ENCODE results near the gene NGEF. TPM values are rescaled to one million over a fixed set of nuclear protein-coding genes. Genes with fewer than 3 reads are reported as not detected.

NGEF gene
- polyA plus RNA-seq, 3 donors: 2.7 to 3.9 (median 3.4) TPM

DNA sequence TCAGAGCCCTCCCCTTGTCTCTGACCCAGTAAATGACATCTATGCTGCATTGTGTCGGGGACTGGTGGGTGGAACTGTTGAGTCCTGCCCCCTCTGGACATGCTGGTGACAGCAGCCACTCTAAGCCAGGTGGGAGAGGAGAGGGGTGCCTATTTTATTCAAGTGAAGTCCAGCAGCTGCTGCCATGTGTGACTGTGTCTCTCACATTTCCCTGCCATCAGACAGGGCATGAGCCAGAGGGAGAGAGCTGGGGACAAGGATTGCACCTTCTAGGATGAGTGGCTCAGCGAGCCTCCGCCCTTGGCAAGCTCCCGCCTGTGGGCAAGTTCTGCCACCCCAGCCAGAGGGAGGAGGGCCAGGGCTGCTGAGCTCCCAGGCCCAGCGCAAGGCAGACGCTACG lies 13.7 kb downstream of the NGEF start:
- no peak for DNase-seq

DNA sequence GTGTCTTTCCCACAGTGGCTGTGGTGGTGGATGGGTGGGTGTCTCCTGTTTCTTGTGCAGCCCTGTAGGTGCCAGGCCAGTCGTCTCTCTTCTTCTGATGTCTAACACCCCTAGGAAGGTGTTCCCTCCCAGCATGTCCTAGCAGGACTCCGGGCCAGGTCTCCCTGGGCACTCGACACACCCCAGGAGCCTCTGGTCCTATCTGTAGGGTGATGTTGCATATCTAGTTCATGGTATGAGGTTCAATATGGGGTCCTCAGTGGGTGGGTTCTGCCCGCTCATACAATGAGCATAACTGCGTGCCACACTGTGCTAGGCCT lies 14.4 kb downstream of the NGEF start:
- DNase-seq: no peak

DNA sequence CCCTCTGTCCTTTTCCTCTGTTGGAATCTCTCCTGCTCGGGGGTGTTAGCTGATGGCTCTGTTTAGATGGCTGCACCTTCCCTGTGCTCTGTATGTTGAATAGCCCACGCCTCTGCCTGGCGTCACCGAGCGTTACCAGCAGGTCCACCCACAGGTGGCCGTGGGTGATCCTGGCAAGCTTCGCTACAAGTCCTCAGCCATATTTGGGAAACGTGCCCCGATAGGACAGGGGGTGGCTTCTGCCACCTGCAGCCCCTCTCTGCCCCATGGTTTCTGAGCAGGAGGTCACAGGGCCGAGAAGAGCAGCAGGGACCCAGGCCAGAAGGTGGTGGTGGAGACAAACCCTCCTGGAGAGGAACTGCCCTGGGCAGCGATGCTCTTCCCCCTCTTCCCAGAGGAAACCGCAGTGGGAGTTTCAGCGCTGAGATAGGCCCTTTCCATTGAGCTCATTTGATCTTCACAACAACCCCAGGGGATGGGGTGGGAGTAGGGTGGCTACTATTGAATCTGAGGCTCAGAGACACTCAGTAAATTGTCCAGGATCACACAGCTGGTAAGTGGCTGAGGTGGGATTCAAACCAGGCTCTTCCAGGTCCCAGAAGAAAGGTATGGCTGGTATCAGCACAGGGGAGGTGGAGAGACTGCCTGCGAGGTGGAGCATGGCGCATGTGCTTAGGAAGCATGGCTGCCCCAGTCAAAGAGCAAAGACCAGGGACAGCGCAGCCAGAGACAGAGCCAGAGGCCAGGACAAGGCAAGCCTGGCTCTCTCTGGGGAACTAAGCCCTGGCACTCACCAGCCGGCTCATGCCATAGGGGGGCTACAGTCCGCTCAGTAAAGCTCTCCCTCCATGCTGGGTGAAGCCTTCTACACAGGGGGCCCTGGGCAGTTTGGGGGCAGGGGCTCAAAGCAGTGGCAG lies 15.0 kb downstream of the NGEF start:
- no peak for DNase-seq

DNA sequence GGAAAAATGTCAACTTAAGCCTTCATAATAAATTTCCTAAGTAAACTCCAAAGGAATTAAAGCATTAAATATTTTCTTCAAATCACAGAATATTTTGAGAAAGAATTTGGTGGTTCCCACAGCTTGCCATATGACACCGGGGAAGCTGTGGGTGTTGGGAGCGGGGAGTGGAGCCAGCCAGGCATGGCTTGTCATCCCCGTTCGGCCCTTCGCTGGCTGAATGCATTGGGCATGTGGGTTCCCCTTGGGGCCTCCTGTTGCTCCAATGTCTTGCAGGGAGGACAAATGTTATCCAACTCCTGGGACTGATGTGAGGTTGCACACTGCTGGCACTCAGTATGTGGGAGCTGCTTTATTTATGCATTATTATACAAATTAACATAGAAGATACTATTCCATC lies 18.6 kb downstream of the NGEF start:
- no peak for DNase-seq

DNA sequence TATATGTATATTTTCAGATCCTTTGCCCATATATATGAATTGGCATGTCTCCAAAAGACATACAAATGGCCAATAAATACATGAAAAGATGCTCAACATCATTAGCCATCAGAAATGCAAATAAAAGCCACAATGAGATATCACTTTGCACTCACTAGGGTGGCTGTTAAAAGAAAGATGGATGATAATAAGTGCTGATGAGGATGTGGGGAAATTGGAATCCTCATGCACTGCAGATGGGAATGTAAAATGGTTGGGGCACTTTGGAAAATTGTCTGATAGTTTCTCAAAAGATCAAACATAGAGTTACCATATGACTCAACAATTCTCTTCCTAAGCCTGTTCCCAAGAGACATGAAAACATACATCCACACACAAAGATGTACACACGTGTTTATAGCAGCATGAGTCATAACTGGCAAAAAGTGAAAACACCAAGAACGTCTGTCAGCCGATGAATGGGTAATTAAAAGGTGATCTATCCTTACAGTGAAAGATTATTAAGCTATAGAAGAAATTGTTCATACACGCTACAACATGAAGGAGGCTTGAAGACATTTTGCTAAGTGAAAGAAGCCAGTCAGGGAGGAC lies 19.7 kb downstream of the NGEF start:
- DNase-seq: no peak

DNA sequence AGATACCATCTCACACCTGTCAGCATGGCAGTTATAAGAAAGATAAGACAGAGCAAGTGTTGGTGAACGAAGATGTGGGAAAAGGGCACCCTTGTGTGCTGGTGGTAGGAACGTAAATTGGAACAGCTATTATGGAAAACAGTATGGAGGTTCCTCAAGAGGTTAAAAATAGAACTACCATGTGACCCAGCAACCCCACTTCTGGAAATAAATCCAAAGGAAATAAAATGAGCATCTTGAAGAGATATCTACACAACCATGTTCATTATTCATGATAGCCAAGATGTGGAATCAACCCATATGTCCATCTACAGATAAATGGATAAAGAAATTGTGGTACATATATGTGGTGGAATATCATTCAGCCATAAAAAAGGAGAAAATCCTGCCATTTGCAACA lies 26.9 kb downstream of the NGEF start:
- DNase-seq: no peak

DNA sequence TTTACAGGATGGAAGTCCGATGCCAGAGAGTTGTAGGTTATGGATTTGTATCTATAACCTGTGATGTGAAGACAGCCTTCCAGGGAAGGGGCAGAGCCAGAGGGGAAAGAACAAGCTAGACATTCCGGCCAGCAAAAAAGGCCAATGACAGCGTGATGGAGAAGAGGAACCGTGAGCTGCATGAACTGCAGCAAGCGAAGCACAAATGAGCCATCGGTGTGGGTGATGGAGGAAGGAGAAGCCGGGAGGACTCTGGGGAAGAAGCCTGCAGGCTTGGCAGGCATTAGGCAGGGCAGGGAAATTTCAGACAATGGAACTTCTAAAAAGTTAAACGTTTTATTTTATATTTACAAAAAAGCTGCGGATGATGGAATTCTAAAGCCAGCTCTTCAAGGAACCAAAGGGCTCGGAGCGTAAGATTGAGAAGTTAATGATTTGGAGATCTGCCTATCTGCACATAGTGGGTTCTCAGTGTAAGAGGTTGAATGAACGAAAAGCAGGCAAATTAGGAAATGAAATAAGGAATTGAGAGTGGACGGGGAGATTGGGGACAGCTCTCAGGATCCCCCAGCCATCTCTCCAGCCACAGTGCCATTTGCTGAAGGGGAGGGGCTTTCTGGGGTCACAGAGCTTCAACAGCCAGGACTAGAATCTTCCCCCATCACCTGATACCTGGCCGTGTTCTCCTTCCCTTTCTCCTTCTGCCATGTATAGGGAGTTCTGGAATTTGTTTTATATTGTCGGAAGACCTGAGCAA lies 28.4 kb downstream of the NGEF start:
- DNase-seq: no peak

DNA sequence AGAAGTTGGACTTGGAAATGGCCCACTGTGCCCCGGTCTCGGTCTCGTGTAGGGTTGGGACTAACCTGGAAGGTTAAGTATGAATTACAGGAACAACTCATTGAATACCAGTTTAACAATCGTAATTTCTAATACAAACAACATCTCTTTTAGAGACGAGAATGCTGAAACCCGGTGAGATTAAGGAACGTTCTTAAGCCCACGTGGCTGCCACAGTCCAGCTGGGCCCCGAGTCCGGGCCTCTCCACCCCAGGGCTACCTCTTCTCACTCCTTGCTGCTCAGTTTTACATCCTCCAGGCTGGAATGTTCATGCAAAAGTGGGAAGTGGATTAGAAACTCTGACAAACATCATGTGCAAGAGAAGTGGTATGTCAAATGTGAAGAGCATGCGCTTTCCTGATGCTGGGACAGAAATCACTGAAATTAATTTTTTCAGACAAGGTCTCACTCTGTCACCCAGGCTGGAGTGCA lies 29.4 kb downstream of the NGEF start:
- DNase-seq: no peak

DNA sequence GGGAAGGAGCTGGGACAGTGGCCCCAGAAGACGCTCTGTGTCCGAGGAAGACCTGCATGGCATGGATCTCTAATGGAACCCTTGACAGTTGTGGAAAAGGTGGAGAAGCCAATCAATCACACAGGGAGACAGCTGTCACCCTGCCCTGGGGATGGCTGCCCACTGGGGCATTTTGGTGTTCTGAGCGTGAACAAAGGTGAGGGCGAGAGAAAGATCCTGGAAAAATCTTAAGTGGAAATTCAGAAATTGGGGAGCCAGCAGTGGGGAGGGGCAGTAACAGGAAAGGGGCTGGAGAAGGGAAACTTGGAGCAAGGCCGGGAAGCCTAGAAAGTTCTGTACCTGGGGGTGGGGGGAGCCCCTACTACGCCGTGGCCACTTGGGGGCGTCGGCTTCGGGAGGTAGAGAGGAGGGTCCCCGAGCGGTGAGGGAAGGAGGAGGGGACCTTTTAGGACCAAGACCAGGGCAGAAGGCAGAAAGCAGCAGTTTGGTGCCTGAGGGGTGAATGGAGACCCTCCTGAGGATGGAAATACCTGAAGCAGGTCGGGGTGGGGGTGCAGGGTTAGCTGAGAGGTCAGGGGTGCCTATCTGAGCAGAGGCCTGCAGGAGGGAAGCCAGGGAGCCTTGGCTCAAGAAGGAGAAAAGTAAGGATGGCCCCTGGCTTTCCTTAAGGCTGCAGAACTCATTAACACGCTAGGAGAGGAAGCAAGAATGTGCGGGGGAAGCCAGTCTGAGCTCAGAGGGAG lies 30.0 kb downstream of the NGEF start:
- no peak for DNase-seq

DNA sequence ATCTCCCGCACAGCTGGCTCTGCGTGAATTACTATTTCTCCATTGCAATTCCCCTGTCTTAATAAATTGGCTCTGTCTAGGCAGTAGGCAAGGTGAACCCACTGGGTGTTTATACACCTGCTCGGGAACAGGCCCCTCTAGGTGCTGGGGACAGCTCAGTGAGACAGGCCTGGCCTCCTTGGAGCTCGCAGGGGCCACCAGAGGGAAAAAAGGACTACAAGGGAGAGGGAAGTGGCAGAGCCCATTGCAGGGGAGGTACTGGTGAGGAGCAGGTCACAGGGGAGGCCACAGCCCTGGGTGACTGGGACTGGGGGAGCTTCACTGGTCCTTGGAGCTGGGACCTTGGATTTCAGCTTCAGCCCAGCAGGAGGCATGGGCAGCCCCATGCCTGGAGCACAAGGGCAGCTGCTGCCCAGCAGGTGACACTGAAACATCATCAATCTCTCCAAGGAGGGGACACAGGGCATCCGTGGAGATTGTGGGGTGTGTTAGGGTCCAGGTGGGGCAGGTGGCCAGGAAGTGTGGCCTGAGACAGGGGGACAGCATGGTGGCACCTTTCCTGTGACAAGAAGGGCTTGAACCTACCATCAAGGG lies 31.2 kb downstream of the NGEF start:
- no peak for DNase-seq

DNA sequence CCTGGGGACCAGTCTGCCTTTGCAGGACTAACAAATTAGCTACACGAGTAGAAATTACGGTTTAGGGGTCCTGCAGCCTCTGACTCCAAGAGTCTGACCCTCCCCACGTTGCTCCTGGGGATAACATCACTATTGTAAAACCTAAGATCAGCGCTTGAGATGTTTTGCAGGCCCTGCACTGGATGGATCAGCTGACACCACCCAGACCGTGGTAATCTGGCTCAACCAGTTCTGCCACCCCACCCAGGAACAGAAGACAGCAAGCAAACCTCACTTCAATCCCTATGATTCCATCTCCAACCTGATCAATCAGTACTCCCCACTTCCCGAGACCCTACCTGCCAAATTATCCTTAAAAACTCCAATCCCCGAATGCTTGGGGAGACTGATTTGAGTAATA lies 31.7 kb downstream of the NGEF start:
- no peak for DNase-seq

DNA sequence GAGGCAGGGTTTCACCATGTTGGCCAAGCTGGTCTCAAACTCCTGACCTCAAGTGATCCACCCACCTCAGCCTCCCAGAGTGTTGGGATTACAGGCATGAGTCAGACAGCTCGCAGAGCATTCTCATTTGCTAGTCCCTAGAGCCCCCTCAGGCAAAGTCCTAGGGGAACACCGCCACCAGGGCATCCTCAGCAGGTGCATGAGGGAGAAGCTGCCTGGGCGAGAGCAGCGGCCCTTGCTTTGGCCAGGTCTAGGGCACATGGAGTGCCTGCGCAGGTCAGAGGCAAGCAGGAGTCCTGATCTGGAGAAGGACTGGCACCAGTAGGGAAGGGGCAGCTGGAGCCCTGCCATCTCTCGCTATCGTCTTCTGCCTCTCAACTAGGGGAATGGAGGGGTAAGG lies 32.4 kb downstream of the NGEF start:
- DNase-seq: no peak

DNA sequence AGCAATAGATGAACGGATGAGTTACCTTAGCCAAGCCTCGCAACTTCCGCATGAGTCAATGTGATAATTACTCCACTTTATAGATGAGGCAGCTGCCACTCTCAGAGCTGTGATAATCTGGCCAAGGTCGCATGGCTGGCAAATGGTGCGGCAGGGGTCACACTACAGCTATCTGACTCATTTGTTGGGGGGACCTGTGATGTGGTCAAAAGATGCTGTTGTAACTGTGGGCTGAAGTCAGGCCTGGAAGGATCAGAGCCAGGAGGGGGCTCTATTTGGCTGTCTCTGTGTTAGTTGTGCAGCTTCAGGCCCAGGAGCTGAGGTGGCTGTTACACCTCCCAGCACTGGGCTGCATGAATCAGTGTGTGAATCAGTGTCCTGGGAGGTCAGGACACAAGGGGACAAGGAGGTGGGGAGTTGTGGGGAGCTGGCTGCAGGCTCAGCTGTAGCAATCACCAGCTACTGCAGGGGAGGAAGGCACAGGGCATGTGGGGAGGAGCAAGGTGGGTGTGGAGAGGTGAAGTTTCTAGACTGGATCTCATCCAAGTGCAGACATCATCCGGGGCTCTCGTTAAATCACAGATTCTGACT lies 33.1 kb downstream of the NGEF start:
- DNase-seq: no peak

DNA sequence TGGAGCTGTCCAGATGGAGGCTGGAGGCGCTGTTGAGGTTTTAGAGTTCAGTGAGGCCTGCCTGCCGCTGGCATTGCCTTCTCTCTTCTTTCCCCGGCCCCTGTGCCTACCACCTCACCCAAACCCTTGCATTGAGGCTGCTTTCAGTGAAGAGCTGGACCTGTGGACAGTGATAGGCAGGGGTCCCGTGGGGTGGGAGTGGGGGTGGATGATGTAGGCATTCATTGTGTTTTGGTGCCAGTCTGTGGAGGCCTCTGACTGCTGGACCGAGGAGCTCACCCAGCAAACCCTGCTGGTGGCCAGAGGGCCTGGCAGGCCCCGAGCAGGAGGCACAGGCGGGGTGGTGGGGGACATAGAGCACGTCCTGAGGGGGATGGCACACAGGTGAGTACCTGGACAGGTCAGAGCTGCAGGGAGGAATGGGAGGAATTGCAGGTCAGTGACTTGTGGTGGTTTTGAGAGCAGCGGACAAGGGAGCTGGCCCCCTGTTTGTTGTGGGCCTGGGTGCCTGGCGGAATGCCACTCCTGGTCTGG lies 35.6 kb downstream of the NGEF start:
- no peak for DNase-seq

DNA sequence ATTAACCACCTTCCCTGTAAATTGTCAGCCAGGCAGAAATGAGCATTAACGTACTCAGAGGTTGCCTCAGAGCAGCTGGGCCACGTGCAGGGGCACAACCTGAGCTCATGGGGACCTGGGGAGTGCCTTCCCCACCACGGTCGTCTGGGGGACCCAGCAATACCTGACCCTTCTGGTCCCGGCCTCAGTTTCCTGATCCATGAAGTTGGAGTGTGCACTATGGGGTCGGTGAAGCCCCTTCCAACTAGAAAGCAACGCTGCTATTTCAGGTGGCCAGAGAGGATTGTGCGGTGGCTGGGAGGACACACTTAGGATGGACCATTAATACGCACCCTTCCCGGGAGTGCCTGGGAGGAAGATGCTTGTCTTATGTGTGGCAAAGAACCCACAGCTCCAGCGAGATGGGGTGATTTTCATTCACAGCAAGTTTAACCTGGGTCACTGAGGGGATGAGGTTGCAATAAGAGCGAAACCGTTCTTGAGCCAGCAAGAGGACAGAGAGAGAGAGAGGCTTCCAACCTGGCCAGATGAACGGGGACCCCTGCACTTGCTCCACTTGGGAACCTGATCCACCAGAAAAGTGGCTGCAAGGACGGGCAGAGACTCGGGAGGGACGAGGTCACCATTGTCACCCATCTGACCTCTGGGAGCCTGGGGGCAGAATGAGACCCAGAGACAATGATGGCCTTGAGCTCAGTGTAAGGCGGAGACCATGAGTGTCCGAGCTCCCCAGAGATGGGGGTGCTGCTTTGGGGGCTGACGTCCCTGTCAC lies 36.2 kb downstream of the NGEF start:
- DNase-seq: no peak

DNA sequence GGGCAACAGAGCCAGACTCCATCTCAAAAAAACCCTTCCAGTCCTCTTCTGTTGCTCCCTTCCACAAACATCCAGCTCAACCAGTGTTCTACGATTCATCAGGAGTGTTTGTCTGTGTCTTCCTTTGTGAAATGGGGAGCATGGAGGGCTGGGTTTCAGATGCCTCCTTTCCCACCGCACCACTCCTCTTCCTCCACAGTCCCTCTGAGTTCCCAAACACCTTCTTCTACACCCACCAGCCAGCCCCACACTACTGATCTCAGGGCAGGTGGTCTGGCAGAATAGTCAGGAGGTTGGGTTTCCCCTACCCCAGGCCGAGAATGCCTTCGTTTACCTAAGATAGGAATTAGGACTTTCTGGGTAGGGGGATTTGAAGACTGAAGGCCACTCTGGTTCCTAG lies 36.9 kb downstream of the NGEF start:
- DNase-seq: no peak

DNA sequence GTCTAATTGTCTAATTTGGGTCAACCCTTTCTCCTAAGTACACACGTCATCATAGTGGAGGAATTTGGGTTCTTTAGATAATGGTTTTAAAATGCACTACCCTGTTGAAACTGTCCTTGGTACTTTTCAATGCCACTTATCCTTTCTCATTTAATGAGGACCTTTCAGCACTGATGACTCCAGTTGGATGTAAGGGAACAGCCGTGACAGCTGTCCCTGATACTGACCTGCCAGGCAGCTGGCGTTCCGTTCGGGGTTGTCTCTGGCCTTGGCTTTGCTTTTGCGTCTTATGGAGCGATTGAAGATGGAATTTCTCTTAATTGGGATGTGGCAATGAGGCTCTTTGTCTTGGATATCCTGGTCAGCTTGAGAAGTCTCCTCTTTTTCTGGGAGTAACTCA lies 38.7 kb downstream of the NGEF start:
- DNase-seq: no peak

DNA sequence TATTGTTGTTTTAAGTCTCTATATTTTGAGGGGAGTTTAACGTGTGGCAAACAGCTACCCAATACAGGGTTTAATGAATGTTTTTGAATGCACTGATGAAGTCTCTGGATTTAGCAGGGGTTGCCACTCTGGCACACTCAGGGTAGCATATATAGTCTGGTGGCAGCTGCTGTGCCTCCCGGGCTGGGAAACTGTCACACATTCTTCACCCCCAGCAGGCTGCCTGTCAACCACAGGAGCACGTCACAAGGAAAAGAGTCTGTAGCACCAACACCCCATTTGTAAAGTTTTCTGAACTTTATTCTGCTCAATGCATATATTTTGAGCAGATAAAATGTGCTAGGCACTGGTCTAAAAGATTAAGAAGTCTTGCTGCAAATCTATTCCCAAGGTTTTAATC lies 39.3 kb downstream of the NGEF start:
- no peak for DNase-seq

DNA sequence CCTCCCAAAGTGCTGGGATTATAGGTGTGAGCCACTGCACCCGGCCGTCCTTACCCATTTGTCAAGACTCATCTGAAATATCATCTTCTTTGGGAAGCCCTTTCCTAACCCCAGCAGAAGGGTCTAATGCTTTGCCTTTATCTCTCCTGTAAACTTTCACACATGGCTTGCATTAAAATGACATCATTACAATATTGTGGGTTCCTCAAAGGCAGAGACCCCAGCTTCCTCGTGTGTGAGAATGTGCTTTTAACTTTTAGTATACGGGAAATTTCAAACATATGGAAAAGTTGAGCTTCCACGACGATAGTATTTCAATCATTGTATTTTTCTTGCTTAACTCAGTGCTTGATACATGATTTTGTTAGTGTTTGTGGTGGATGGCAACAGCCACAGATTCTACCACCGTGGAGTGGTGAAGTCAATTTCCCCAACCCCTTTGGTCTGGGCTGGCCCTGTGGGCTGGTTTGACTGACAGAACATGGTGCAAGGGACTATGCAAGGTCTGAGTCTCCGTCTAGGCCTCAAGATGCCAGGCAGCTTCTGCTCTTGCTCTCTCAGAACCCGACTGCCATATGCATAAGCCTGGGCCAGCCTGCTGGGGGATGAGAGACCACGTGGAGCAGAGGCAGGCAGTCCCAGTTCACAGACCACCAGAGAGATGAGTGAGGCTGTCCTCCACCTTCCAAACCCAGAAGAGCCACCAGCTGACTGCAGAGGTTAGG lies 39.9 kb downstream of the NGEF start:
- DNase-seq: no peak

DNA sequence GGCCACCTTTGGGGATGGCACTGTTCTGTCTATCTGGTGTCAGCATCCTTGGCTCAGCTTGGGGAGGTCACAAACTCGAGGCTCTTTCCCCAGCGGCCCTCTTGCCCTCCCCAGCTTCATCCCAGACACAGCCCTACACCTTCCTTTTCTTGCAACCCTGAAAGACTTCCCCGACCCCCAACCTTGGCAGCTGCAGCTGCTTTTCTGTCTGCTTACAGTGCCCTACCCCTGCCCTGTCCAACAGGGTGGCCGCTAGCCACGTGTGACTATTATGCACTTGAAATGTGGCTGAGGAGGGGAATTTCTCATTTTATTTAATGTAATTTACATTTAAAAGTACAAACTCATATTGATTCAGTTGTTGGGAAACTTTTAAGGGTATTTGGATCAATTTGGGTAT lies 41.3 kb downstream of the NGEF start:
- DNase-seq: no peak
